HG03060 (cell line): ENCODE results near the gene SMG9.
"Not testable (repeated sequence)": the region's sequence is repeated elsewhere in the genome, so short reads cannot be mapped to it uniquely, and the experiment has no call there.

Experiments
- ATAC-seq: cut with Tn5 transposase; IDR thresholded peaks from one replicate; pipeline ENCODE4 v1.9.1; 2021; ENCODE audit warnings: low read depth, moderate number of reproducible peaks; ENCODE audit not compliant: unreplicated experiment

Gene SMG9

DNA sequence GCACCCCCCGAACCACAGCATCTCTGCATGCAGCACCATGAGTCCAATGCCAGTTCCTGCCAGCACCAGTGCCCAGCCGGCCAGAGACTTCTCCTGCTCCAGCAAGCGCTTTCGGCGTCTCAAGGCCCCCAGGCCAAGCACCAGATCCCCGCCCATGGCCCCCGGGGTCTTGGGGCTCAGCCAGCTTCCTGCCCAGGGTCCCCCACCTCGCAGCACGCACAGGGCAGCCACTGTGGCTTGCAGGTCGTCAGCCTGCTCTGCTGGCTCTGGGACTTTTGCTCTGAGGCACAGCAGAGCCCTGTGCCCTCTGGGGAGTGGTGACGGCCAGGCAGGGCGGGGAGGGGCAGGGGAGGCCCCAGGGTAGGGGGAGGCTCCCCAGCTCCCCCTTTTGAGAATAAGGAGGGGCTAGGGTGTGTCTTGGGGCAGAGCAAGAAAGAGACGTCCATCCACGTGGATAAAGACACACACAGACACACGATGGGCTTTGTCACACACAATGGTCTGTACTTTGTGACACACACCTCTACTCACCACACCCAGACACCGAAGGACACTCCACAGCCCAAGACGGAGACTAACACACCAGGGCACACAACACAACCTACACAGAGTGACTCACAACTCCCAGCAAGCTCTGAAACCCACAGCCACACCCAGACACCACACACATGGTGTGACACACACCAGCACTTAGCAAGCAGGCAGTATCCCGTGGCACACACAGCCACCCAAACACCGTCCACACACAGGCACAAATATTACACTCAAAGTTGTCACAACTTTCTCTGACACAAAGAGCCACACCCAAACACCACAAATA lies 26.2 kb upstream of the SMG9 start, which contains the start of gene KCNN4:
Gene KCNN4, minus strand, starts transcription at position 268 of the 820 bp plus-strand sequence. Its CDS starts 112 bp downstream, at position 156.
- ATAC-seq = no peak

DNA sequence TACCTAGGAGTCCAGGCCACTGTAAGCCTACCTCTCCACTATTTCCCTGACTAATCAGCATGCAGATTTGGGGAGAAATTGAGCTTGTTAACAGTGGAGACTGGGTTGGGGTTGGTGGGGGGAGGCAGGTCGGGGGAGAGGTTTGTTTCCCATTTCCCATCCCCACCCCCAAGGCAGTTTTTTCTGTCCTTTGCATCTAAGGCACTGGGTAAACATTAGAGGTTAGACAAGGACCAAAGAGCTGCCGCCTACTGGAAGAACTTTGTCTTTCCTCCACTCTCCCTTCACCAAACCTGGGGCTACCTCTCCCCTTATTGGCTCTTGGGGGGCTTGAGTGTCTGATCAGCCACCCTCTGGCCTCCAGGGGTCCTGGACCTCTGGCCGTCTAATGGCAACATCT lies 25.1 kb upstream of the SMG9 start:
- no peak for ATAC-seq

DNA sequence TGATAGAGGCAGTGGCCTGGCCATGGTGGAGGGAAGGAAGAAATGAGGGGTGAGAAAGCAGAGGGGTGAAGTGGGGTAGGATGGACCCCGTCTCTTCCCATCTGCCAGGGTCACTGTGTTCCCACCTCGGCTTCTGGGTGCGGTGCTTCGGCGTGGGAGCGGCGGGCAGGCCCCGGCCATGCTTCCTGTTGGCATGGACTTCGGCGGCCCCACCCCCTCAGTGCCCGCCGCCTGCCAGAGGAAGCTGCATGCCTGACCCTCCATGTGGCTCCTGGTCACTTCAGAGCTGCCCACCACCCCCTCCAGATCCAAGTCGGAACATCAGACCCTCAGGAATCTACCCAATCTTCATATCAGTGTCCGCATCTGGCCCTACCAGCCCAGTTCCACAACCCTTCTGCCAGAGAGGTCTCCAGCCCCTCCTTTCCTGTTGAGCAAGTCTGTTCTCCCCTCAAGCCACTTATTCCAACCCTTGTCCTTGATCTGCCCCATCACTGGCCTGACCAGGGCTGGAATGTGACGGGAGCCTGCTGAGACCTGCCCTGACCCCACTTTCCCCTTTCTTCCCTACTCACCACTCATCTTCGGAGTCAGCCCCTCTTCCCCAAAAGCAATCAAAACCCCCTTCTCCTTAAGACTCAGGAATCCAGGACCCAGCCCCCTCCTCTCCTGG lies 24.5 kb upstream of the SMG9 start:
- ATAC-seq = no peak

DNA sequence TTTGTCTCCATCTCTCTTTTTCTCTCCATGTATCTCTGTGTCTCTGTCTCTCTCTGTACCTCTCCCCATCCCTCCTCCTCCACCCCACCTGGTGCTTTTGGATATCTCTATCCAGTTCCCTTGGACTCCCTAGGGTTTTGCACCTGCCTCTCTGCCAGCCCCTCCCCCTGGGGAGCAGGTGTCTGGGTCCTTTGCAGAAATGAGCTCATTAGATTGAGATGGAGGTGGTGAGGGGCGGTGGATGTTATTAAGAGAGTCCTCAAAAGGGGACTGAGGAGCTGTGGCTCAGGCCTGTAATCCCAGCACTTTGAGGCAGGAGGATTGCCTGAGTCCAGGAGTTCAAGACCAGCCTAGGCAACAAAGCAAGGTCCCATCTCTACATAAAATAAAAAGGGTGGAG lies 23.9 kb upstream of the SMG9 start:
- no peak for ATAC-seq

DNA sequence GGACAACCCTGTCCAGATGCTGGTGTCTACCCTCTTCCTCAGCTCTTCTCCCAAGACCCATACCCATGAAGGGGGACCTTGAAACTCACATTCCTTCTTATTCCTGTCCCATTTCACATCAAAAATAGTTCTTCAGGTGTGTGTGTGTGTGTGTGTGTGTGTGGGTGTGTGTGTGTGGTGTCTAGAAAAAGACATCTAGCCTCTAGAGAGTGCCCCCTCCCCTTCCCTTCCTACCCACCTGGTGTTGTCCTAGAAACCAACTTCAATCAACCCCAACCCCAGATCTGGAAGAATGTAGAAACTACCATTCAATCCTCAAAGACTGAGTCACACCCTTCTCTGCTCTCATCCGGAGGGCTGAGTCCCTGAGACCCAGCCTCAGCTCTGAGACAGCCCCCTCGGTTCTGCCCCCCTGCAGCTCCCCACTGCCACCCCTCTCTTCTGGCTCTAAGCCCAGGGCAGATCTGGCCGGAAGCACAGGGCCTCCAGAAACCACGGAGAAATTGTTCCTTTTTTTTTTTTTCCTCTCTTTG lies 22.5 kb upstream of the SMG9 start:
- no peak for ATAC-seq

DNA sequence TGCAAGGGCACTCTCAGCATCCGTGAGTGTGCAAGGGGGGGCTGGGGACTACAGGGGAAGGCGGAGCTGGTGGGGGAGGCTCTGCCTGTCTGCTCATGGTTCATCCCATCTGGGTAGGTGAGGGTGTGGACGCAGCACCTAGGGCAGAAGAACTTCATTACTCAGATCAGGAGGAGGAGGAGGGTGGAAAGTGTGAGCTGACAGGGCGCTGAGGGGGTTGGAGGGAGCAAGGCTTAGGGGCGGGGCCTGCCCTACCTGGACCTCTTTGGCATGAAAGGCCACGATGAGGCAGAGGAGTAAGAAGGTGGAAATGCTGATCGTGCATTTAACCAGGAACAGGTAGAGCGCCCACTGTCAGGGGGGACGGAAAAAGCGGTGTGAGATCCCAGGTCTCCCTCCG lies 21.5 kb upstream of the SMG9 start:
- ATAC-seq = no peak

DNA sequence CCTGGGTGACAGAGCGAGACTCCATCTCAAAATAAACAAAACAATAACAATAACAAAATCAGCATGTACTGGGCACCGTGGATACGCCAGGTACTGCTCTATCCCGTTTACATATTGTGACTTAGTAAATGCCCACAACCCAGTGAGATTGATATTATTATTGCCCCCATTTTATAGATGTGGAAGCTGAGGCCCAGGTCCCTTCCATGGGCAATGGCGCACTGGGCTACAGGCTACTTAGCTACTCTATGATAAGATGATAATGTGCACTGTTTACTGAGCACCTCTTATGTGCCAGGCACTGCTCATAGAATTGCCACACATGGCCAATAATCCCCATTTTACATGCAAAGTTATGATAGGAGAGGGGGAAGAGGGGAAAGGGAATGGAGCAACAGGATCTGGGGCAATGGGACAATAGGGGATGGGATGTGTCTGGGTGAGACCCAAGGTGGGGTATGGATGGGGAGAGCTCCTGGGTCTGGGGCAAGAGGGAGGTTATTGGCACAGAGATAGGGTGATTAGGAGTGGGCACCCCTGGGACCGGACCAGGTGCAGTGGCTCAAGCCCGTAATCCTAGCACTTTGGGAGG lies 20.6 kb upstream of the SMG9 start:
- no peak for ATAC-seq

DNA sequence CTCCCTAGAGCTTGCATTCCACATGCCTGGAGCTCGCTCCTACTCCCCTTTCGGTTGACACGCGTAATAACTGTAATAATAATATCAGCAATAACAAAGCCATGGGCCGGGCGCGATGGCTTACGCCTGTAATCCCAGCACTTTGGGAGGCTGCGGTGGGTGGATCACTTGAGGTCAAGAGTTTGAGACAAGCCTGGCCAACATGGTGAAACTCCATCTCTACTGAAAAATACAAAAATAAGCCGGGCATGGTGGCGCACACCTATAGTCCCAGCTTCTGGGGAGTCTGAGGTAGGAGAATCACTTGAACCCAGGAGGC lies 20.1 kb upstream of the SMG9 start:
- not testable (repeated sequence) for ATAC-seq

DNA sequence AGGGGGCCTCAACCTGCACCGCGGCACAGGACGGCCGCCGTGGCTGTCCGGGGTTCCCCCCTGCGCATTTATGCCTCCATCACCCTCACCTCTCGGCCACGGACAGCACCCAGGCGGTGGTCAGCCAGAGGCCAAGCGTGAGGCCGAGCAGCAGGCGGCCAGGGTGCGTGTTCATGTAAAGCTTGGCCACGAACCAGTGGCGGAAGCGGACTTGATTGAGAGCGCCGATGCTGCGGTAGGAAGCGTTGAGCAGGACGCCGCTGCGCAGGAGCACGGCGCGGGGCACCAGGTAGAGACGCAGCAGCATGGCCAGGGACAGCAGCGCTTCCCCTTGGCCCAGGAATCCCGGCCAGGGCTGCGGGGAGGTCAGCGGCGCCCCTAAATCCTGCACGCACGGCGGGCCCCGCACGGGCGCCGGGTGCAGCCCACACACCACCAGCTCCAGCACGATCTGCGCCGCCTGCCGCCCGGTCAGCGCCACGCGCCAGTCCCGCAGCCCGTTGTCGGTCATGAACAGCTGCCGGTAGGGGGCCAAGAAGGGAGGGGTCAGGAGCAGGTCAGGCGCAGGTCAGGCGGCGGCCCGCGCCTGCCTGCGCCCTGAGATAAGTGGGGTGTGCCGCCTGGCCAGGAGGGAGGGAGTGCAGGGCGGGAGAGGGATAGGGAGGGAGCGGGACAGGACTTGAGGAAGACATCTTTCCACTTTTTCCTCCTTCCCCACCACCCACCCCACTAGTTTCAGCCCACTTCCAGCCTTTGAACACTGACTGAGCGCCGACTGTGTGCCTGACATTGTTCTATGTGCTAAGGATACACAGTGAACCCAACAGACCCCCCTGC lies 19.6 kb upstream of the SMG9 start:
- ATAC-seq = no peak

DNA sequence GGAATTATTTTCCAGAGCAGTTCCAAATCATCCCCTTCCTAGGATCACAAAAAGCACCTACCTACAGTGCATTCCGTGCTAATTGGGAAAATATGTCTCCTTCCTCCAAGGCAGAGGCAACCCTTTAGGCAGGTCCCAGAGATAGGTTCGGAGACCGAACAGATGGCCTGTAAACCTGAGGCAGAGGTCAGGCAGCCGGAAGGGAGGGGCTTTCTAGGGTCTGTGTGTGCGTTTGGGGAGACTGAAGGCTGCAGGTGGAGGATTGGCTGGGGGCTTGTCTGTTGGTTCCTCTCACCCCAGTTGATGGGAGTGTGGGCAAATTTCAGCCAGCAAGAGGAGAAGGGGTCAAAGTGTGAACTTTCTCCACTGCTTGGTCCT lies 19.0 kb upstream of the SMG9 start:
- ATAC-seq = no peak

DNA sequence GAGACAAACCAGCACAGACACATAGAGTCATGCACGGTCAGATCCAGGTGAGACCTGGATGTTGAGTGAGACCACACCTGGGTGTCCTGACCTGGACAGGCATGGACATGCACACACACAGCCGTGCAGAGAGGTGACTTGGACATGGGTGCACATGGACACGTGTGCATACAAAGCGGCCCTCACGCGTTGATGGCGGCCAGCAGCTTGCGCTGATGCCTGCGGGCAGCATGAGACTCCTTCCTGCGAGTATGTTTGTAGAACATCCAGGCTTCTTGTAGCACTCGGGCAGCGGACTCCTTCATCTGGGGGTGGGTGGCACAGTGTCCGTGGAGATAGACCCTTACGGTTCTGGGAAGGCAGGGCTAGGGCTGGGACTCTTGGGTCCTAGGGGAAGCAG lies 14.5 kb upstream of the SMG9 start:
- no peak for ATAC-seq

DNA sequence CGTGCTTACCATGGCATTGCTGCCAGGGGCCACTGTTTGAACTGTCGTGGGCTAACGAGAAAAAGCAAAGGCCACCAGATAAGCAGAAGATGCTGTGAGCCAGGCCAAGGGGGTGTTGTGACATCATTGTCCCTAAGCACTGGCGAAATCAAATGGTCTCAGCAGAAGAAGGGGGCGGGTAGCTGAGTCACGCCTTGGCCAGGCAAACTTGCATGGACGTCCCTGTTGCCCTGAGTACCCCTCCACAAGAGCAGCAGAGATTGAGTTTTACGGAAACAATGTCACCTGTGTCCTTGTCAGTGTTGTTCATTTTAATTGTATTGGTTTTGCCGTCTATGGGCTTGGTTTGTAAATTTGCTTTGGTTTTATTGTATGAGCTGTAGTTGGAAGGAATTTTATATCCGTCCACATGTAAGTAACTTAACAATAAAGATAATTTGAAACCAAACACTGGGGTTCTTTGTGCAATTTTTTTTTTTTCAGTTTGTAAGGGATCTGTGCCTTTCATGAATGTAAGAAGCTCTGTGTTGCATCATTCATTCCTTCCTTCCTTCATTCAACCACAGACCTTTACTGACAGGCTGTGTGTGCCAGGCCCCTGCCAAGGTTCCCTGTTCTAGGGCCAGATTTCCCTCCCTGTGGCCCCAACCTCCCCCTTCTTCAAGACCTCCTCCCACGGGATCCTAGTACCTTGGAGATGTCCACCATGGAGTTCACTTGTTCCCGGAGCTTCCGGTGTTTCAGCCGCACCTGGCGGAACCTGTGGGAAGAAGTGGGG lies 13.7 kb upstream of the SMG9 start:
- ATAC-seq = no peak

DNA sequence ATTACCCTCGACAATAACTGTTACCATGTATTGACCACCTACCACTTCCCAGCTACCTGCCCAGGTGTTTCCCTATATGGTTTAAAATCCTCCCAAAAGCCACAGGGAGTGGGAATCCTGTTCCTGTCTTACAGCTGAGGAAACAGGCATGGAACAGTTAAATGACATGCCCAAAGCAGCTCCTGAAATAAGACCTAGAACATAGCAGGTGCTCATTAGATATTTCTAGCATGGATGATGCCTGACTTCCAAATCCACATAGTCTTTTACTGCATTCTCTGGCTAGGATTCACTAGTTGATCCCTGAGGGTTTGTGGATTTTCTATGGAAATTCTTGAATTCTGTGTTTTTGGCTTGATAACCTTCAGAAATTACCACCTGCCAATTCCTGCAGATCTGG lies 13.1 kb upstream of the SMG9 start:
- ATAC-seq = no peak

DNA sequence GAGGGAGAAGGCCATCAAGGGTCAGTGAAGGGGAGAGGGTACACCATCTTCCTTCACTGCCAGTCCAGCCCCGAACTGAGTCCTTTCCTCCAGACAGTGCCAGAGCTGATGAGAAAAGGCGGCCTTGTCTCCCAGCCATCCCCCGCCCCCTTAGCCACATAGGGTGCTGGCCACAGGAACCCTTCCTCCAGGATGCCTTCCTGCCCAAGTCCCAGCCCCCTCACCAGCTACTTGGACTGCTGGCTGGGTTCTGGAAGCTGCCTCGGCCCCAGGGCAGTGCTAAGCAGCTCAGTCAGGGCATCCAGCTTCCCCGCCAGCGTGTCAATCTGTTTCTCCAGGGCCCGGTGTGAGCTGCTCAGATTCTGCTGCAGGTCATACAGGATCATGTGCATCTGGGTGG lies 12.6 kb upstream of the SMG9 start:
- ATAC-seq = no peak

DNA sequence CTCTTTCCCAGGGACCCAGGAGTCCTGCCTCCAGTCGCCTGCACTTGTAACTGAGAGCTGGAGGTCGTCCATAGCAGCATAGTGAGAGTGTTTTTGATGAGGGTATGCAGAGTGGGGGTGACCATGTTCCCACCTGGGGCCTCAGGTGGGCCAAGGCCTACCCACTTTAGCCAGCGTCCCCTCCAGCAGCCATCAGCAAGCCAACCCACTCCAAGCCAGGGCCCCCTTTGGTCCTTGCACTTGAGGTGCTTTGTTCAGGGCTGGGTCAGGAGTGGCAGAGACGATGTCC lies 11.9 kb upstream of the SMG9 start:
- ATAC-seq = no peak

DNA sequence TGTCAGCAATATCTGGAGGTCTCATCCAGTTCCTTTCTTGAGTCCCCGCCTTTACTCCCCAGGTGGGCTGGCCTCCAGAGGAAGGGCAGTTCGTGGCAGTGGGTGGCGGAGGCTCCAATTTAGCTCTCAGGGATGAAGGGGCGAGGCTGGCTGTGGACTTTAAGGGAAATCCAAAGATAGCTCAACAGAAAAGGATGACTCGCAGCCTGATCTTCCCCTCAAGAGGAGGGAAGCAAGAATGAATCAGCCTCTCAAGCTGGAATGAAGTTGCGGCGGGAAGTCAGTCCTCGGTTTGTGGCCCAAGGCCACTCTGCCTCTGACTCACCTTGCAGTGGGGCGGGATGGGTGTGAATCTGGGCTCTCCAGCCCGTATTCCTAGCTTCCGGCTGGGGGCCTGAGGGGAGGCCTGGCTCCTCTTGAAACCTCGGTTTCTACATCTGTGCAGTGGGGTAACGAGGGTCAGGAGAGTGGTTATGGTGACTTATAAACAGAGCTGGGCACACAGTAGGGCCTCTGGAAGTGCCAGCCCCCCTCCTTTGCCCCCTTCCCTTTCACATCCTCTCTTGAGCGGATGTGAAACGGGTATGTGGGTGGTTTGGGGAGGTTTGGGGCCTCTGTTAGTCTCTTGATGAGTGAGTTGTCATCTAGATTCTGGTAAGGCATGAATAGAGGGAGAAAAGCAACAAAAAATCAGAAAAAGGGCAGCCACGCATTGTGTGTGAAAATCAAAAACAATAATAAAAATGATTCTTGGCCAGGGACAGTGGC lies 10.5 kb upstream of the SMG9 start:
- peak; percentile 40 for ATAC-seq

DNA sequence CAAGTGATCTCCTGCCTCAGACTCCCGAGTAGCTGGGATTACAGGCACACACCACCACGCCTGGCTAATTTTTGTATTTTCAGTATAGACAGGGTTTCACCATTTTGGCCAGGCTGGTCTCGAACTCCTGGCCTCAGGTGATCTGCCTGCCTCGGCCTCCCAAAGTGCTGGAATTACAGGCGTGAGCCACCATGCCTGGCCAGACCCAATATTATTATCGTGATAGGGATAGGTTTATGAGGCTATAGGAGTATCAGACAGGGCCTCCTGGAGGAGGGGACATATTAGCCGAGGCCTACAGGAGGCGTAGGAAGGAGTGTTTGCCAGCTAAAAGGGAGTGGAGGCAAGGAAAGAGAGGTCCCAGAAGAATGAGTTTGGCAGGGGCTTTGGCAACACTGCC lies 9.9 kb upstream of the SMG9 start:
- not testable (repeated sequence) for ATAC-seq

DNA sequence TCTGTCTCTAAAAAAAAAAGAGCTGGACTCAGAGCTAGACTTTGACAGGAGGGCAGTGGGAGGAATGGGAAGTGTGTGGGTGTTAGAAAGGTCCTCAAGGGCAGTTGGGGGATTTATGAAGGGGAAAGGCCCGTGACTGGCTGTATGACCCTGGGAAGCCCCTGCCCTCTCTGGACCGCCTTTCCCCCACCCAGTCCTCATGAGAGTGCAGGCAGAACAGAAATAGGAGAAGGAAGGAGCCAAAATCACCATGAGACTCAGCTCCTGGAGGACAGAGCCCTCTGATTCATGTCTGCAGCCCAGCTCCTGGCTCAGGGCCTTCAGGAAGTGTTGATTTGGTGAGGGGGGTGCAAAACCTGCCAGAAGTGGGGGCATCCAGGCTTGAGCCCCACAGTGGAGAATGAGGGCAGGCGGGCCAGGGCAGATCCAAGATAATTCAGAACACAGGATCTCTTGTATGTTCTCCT lies 8.7 kb upstream of the SMG9 start:
- no peak for ATAC-seq

DNA sequence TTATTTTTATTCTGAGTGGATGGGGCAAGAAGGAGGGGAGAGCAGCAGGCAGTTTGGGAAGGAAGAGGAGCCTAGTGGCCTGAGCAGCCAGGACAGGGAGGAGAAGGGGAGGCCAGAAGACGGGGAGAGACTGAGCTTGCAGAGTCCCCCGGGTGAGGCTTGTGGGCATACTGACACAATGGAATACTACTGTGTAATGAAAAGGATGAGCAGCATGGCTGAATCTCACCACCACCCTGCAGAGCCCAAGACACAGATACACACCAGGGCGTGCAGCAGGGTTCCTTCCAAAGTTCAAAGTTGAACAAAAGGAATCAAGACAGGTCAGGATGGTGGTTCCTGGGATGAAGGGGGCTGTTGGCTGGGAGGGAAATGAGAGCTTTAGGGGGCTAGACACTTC lies 8.1 kb upstream of the SMG9 start:
- no peak for ATAC-seq
